T-helper 2 cell treated with Interferon-gamma antibody and Interleukin-4, amounts not matched to agents 100 ng/mL and 5 ng/mL, for 36 hours (primary cell): ENCODE data around the gene SIK3. TPM values are rescaled to one million over a fixed set of nuclear protein-coding genes. Genes with fewer than 3 reads are reported as not detected.
"Not testable (repeated sequence)": the region's sequence is repeated elsewhere in the genome, so short reads cannot be mapped to it uniquely, and the experiment has no call there.

Experiments
- intact Hi-C: fragments of 100-400 bp; cut with micrococcal nuclease; formaldehyde crosslinking; loops from one replicate; pipeline ENCODE4 v1.15.1; 2023
- total RNA-seq: library from RNA; stranded (reverse); gene quantifications from 2 replicates; pipeline ENCODE4 v1.2.3, GENCODE V29; 2022

SIK3 gene
- total RNA-seq, 1 donor from 2014 or later = 27.1 TPM

DNA sequence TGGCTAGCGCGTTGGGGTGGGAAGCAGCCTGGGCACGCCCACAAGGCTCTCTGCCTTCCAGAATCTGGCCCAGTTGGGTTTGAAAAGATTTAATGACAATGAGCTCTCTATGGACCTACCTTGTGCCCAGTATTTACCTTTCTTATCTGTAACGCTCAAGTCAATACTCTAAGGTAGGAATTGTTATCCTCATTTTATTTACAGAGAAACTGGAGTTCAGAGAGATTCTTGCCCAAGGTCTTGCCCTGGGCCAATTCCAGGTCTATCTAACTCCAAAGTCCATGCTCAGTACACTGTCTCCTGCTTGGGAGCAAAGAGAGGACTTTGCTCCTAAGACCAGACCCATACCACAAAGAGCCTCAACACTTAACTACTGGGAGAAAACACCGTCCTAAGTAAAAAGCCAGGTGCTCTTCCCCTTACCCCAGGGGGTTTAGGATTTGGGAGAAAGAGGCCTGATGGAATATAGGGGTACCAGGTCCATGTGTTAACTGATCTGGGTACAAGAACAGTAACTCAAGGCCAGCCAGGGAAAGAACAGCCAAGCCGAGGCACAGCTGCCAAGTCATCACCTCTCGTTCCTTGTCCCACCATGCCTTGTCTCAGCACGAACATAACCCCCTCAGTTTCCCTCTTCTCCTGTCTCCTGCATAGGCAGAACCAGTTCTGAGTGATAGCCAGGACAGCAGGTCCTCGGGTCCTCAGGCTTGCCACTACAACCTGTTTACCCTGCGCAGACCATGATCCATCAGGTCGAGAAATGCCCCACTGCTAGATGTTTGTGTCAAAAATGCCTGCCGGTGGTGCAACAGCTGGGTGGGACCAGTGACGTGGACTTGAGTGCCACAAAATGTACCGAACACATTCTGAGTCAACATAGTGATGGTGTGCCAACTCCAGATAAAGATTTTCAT lies 289.7 kb downstream of the SIK3 start:
- intact Hi-C loops = no loop called here

DNA sequence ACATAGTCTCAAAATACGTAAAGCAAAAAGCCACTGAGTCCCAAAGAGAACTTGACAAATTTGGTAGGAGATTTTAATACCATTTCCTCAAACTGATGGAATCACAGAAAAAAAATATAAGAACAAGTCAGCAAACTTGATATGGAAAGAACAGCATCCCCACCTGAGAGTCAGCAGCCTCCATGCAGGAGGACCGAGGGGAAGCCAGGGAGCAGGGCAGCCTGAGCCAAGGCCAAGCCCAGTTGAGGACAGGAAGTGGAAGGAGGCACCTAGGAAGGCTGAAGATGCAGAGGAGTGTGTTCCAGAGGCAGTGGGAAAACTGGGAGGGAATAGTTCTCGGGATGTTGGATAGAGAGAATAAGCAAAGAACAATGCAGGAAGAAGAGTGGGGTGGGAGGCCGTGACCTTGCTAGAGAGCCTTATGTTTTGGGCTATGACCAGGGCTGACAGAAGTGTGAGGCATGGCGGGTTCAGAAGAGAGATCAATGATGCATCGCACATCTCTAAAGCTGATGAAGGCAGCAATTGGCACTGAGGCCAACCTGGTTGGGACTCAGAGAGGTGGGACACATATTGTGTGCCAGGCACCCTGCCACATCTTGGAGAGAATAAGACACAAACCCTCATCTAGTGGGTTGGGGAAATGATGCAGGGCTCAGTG lies 290.5 kb downstream of the SIK3 start:
- intact Hi-C loops = no loop called here

DNA sequence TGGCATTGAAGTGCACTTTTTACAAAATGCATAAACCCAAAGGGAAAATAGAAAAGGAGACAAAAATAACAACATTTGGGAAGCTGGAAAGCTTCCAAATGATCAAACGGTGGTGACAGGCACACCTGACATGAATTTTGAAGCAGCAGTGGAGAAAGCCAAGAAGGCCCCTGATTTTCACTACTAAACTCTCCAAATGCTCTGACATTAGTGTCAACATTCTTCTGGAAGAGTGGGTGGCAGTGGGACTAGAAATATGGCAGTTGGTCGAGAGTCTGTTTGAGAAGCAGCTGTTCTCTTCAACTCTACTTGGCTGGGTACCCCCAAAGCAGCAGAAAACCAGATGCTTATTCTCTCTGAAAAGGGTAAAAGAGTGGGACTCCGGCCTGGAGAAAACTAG lies 294.2 kb downstream of the SIK3 start:
- intact Hi-C loops = no loop called here

DNA sequence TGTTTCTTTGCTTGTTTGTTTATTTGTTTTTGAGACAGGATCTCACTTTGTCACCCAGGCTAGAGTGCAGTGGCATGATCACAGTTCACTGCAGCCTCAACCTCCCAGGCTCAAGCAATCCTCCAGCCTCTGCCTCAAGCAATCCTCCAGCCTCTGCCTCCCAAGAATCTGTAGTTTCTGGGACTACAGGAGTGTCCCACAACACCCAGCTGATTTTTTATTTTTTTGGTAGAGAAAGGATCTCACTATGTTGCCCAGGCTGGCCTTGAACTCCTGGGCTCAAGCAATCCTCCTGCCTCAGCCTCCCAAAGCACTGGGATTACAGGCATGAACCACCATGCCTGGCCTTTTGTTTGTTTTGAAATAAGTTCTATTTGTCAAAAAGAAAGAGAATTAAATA lies 296.6 kb downstream of the SIK3 start:
- intact Hi-C loops = not testable (repeated sequence)

DNA sequence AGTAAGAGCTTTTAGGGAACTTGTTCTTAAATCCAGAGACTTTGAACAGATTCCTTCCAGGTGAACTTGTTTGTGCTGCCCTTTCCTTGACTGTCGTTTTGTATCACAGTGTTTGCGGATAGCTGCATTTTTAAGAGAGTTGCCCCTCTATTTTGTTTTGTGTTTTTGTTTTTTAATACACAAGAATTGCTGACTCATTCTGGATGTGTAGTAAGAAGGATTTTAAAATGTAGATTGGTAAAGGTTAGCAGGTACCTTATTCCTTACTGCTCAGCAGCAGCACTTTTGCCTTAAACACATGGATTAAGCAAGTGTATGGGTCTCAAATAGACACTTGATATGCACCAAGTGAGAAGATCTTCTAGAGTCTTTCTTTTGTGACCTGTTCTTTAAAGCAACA lies 297.6 kb downstream of the SIK3 start:
- intact Hi-C loops = no loop called here

DNA sequence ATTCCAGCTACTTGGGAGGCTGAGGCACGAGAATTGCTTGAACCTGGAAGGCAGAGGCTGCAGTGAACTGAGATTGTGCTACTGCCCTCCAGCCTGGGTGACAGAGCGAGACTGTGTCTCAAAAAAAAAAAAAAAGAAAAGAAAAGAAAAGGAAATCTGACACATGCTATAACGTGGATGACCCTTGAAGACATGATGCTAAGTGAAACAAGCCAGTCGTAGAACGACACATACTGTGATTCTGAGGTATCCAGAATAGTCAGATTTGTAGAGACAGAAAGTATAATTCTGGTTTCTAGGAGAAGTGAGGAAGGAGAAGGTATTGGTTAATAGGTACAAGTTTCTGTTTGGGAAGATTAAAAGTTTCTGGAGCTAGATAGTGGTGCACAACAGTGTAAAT lies 299.9 kb downstream of the SIK3 start:
- intact Hi-C loops = no loop called here

DNA sequence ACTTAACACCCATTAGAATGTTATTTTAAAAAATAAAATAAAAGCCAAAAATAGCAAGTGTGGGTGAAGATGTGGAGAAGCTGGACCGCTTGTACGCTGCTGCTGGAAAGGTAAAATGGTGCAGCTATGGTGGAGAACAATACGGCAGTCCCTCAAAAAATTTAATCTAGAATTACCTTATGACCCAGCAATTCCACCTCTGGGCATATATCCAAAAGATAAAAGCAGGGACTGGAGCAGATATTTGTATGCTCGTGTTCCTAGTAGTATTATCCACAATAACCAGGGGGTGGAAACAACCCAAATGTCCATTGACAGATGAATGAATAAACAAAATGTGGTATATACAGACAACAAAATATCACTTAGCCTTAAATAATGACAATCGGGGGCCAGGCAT lies 300.4 kb downstream of the SIK3 start:
- intact Hi-C loops = no loop called here

DNA sequence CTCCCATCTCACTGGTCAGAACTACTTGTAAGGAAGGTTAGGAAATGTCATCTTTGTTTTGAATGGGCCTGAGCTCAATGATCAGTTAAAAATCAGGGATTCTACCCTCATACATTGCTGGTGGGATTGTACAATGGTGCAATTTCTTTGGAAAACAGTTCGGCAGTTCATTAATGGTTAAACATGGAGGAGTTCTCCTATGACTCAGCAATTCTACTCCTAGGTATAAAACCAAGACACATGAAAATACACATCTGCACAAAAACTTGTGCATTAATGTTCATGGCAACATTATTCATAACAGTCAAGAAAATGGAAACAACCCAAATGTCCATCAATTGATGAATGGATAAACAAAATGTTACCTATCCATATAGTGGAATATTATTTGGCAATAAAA lies 301.7 kb downstream of the SIK3 start:
- intact Hi-C loops = no loop called here

DNA sequence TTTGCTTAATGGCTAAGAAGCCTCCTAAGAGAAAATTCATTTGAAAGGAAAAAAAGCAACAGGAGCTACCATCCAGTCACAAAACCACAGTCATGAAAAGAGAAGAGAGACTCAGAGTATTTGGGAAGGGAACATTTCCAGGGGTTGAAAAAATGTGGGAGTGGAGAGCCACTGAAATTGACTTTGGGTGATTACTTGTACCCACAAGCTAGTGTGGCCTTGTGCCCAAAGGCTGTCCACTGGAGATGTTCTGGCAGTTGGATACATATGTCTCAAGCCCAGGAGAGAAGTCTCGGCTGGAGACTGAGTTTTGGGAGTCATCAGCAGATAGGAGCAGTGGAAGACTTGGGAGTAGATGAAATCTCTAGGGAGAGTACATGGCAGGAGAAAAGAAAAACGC lies 303.4 kb downstream of the SIK3 start:
- intact Hi-C loops = no loop called here

DNA sequence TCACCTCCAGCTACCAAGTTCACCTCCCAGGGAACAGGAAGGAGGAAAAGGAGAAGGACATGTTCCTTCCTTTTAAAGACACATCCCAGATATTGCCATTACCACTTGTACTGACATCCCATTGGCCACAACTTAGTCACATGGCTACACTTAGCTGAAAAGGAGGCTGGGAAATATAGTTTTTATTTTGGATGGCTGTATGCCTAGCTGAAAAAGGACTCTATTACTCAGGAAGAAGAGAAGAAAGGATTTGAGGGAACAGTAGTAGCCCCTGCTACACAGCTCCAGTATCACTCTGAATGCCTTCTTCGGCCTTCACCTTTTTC lies 304.5 kb downstream of the SIK3 start:
- intact Hi-C loops = no loop called here

Other genes starting within 250 kb of the SIK3 start
- gene PAFAH1B2, start 45.9 kb upstream of the SIK3 start, total RNA-seq = 58.4 and 61.6 TPM in 2 replicates
- gene SIDT2, start 80.3 kb upstream of the SIK3 start, total RNA-seq = 23.5 and 26.4 TPM in 2 replicates
- gene TAGLN, start 100.9 kb upstream of the SIK3 start, total RNA-seq = 3.2 and 4.0 TPM in 2 replicates
- gene PCSK7, start 133.6 kb upstream of the SIK3 start, total RNA-seq = 201 and 220 TPM in 2 replicates
- gene RNF214, start 134.2 kb upstream of the SIK3 start, total RNA-seq = 21.5 and 23.6 TPM in 2 replicates
- 6.8 and 7.0 TPM in 2 replicates for gene BACE1-AS, start 192.9 kb upstream of the SIK3 start, total RNA-seq
- gene BACE1, start 217.8 kb upstream of the SIK3 start, total RNA-seq = 0.41 and 0.82 TPM in 2 replicates
- 42.0 and 47.4 TPM in 2 replicates for gene CEP164, start 229.4 kb upstream of the SIK3 start, total RNA-seq